HG03025 (cell line): Measurements from ENCODE around the gene HMCN2.
"Not testable (repeated sequence)": the region's sequence is repeated elsewhere in the genome, so short reads cannot be mapped to it uniquely, and the experiment has no call there.

Experiments used
- ATAC-seq: cut with Tn5 transposase; IDR thresholded peaks from one replicate; pipeline ENCODE4 v1.9.1; 2021; ENCODE audit warnings: mild to moderate bottlenecking, moderate library complexity; ENCODE audit not compliant: unreplicated experiment, low FRiP score

Gene HMCN2

GRCh38 chr9:130239741-130240241, 25.8 kb upstream of the HMCN2 start:
- ATAC-seq: no peak

- no peak for ATAC-seq
These were observed 25.0 kb upstream of the HMCN2 start for GRCh38 chr9:130240410-130241197.

GRCh38 chr9:130241198-130241535, 24.4 kb upstream of the HMCN2 start:
- ATAC-seq: no peak

GRCh38 chr9:130242270-130243014, 23.1 kb upstream of the HMCN2 start:
- no peak for ATAC-seq

GRCh38 chr9:130243015-130243881, 22.3 kb upstream of the HMCN2 start:
- no peak for ATAC-seq

- no peak for ATAC-seq
These were observed 21.7 kb upstream of the HMCN2 start for GRCh38 chr9:130243882-130244170.

- ATAC-seq: no peak
These were observed 20.9 kb upstream of the HMCN2 start for GRCh38 chr9:130244548-130245165.

DNA sequence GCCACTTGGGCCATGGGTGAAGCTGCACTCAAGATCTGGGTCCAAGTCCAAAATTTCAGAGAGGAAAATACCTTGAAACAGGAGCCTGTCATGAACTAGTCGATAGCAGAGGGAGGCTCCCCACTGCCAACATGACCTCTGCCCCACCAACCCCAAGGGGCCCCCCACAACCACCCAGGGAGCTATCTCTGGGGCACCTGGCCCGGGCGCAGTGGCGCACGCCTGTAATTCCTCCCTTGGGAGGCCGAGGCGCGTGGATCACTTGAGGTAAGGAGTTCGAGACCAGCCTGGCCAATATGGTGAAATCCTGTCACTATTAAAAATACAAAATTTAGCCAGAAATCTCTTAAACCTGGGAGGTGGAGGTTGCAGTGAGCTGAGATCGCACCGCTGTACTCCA, 20.1 kb upstream of the HMCN2 start:
- ATAC-seq: no peak

DNA sequence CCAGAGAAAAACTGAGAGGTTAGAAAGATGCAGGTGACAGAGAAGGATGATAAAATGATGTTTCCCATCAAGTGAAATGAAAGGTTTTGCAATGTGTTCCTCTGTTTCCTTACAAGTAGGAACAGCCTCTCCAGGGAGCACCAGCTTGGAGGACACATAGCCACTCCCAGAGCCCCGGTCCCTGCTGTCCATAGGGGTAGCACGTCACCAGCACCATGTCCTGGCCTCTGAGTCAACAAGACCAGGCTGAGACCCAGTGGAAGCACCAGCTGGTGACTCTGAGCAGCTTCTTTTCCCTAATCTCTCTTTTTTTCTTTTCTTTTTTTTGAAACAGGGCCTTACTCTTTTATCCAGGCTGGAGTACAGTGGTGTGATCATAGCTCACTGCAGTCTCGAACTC, 19.4 kb upstream of the HMCN2 start:
- no peak for ATAC-seq

GRCh38 chr9:130254747-130255630, 10.6 kb upstream of the HMCN2 start:
- no peak for ATAC-seq

DNA sequence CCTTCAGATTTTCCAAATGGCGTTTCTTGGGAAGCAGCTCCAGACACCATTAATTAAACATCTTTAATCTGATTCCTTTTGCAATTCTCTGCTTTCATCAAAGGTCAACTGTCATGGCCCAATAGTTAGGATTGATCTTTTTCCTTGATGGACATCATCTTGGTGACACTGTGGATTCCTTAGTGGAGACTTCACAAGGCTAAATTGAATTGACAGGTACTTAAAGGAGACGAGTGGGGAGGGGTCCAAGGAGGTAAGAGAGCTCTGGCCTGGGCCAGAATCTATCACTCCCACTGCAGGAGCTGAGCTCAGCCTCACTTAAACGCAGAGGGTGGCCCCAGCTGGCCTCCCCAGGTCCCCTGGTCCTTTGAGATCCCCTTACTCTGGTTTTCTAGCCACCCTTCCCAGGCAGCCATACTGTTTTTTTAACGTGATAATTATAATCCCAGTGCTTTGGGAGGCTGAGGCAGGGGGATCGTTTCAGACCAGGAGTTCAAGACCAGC, 9.9 kb upstream of the HMCN2 start:
- no peak for ATAC-seq

DNA sequence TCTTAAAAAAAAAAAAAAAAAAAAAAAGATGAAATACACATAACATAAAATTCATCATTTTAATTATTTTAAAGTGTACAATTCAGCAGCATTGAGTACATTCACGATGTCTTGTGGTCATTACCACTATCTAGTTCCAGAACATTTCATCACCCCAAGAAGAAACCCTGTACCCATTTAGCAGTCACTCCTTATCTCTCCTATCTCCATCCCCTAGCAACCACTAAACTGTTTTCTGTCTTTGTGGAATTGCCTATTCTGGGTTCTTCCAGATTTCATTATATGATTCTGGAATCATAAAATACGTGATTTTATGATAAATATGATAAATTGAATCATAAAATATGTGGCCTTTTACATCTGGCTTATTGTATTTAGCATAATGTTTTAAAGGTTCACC, 8.9 kb upstream of the HMCN2 start:
- no peak for ATAC-seq

GRCh38 chr9:130258137-130258536, 7.4 kb upstream of the HMCN2 start:
- ATAC-seq: not testable (repeated sequence)

DNA sequence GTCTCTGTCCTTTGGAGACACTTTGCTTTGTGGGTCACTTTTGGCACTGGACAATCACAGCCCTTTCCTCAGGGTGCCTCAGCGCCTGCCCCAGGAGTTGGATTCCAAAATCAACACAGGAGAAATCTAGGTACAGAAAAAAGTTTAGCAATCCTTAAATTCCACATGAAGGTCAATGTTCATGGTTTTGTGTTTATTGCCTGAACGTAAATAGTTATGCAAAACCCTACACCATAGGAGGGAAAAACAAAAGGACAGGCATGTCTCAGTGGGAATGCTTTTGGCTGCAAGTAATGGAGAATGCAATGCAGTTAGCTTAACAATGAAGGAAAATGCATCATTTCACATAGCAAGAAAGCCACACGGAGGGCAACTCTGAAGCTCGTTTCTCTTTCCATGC, 6.5 kb upstream of the HMCN2 start:
- ATAC-seq: no peak

- ATAC-seq: no peak
These were observed 4.5 kb upstream of the HMCN2 start for GRCh38 chr9:130260816-130261765.

- no peak for ATAC-seq
These were observed 3.4 kb upstream of the HMCN2 start for GRCh38 chr9:130262061-130262745.

DNA sequence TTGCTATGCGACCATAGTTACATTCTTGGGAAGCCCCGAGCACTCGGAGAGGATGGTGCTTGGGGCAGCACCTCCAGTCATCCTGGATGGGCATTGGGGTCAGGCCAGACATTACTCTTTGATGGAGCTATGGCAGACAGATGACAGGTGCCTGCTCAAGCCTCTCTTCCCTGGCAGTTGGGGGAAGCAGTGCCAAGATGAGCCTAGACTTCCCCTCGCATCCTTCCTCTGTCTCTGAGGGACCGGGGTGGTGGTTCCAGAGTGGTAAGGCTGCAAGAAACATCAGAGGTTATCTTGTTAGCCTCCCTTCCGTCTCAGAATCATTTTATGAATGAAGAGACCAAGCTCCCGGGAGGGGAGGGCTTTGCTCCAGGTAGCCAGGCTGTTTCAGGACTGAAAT, 2.8 kb upstream of the HMCN2 start:
- no peak for ATAC-seq
